ENCODE measurements around the gene SLC27A3. TPM values are rescaled to one million over a fixed set of nuclear protein-coding genes. Genes with fewer than 3 reads are reported as not detected.
"Not testable (repeated sequence)": the region's sequence is repeated elsewhere in the genome, so short reads cannot be mapped to it uniquely, and the experiment has no call there.

SLC27A3 gene
- total RNA-seq, 2 experiments from 2014 or later, result 11.2 to 12.1 TPM

- POLR2A ChIA-PET, result no interaction called here
Observed at GRCh38 chr1:153776845-153777370, 1.7 kb downstream of the SLC27A3 start.

DNA sequence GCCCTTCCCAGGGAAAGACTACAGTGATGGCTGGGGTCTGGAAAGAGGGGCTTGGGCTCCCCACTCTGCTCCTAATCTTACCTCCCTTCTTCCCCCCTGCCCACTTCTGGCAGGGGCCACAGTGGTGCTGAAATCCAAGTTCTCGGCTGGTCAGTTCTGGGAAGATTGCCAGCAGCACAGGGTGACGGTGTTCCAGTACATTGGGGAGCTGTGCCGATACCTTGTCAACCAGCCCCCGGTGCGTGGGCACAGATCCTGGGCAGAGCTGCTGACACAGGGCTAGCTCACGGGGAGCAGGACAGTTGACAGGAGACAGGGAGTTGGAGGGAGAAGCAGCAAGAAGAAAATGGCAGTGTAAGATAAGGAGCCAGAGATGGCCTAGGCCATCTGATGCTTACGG lies 2.4 kb downstream of the SLC27A3 start:
- ChIA-PET POLR2A (no interaction called here), CTCF (no interaction called here)

More at GRCh38 chr1:153776845-153777370, 1.7 kb downstream of the SLC27A3 start:
- CTCF ChIA-PET, result no interaction called here

DNA sequence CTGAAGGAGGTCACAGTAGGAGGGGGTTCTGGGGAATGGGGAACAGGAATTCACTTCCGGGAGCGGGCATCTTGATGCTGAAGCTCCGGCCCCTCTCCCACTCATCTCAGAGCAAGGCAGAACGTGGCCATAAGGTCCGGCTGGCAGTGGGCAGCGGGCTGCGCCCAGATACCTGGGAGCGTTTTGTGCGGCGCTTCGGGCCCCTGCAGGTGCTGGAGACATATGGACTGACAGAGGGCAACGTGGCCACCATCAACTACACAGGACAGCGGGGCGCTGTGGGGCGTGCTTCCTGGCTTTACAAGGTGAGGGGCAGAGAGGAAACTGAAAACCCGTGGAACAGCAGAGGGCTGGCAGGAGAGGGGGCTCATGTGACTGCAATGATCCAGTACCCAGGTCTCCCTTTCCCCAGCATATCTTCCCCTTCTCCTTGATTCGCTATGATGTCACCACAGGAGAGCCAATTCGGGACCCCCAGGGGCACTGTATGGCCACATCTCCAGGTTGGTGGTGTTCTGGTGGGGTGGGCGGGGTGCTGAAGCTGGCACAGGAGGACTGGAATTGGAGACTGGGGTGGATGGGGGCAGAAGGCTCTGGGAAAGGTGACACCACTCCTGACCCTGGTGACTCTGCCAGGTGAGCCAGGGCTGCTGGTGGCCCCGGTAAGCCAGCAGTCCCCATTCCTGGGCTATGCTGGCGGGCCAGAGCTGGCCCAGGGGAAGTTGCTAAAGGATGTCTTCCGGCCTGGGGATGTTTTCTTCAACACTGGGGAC lies 3.0 kb downstream of the SLC27A3 start:
- POLR2A ChIA-PET, result no interaction called here
- CTCF ChIA-PET, result no interaction called here

DNA sequence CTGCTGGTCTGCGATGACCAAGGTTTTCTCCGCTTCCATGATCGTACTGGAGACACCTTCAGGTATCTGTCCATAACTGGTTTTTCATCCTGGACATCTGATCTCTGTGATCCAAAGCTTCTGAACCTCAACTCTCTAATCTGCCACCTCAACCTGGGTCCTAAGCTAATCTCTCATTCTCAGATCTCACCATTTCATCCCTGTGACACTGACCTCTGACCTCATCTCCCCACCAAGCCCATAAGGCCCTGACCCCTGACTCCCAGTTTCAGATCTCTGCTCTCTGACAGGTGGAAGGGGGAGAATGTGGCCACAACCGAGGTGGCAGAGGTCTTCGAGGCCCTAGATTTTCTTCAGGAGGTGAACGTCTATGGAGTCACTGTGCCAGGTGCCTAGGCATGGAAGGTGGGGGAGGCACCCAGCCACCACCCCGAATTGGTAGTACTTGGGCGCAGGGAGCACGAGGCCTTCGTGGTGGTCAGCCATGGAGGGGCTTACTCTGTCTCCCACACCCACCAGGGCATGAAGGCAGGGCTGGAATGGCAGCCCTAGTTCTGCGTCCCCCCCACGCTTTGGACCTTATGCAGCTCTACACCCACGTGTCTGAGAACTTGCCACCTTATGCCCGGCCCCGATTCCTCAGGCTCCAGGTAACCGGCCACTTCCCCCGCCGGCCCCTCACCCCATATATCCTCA lies 3.8 kb downstream of the SLC27A3 start:
- CTCF ChIA-PET, result no interaction called here
- POLR2A ChIA-PET, result interaction anchor here (0.6 kb wide), 1 partner anchor 135 kb away, joined by 5 read pairs; no protein-coding TSS in a partner anchor

GRCh38 chr1:153779781-153780541 lies 4.8 kb downstream of the SLC27A3 start:
- POLR2A ChIA-PET, result no interaction called here
- CTCF ChIA-PET, result no interaction called here

DNA sequence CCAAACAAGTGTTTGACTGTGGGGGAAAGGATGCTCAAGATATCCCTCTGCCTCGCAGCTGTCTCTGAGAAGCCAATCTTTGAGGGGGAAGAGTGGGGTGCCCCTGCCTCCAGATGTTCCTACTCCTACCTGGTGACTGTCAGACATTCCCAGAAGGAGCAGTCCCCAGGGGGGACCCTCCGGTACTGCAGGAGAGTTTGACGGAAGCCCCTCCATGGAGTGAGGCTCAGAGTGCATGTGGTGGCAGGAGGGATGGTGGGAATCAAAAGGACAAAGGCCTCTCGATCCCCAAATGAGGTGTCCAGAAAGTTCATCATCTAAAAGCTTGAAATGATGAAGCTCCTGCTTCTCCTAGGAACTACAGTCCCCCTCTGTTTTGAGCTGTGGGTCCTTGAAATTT lies 5.3 kb downstream of the SLC27A3 start:
- ChIA-PET CTCF (no interaction called here), POLR2A (interaction anchor here (0.9 kb wide), 1 partner anchor 121 kb away, joined by 3 read pairs; no protein-coding TSS in a partner anchor)

DNA sequence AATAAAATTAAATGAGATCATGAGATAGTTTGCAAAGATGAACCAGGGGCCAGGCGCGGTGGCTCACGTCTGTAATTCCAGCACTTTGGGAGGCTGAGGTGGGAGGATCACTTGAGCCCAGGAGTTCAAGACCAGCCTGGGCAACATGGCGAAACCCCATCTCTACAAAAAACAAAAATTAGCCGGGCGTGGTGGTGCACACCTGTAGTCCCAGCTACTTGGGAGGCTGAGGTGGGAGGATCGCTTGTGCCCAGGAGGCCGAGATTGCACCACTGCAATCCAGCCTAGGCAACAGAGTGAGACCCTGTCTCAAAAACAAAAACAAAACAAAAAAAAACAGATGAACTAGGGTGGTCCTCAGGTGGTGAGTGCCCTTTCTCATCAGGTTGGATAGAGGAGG lies 7.4 kb downstream of the SLC27A3 start:
- POLR2A ChIA-PET, result not testable (repeated sequence)
- CTCF ChIA-PET, result interaction anchor here (1.9 kb wide), 1 partner anchor 10 kb away, joined by 4 read pairs; no protein-coding TSS in a partner anchor

DNA sequence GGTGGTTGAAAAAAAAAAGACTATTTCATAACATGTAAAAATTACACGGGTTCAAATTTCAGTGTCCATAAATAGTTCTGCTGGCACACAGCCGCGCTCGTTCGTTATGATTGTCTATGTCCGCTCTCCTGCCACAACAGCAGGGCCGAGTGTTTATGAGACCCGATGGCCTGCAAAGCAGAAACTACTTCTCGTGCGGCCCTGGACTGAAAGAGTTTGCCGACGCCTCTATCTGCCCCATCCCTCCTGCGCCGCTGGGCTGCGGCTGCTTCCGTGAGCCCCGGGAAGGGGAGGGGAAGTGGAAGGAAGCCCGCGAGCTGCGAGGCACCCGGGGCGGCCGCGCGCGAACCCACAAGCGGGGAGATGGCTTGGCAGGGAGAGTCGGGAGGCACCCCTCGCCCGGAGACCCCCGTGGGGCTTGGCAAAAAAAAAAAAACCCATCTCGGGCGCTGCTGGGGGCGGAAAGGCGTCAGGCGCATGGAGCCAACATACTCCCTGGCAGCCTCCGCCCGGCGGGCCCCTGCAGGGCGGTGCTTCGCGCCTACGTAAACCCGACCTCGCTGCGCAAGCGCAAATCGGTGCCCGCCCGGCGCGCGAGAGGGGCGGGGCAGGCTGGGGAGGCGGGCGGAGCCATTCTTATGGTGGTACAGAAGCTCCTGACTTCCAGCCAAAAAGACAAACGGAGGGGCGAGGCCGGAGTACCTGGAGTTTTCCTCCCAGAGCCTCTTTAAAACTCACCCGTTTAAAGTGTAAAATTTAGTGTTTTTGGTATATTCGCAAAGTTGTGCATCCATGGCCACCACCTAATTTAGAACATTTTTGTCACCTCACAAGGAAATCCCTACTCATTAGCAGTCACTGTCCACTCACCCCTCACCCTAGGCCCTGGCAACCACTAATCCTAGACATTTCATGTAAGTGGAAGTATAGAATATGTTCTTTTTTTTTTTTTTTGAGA lies 8.3 kb downstream of the SLC27A3 start:
- CTCF ChIA-PET, result interaction anchor here (0.9 kb wide), 1 partner anchor 205 kb away, joined by 3 read pairs; no protein-coding TSS in a partner anchor
- POLR2A ChIA-PET, result interaction anchor here (0.6 to 0.7 kb wide), 3 partner anchors 11 to 203 kb away, joined by 3 to 7 read pairs (median 3); partner anchors contain the start of gene CREB3L4

- POLR2A ChIA-PET, result no interaction called here
- CTCF ChIA-PET, result no interaction called here
Observed at GRCh38 chr1:153786038-153786790, 11.0 kb downstream of the SLC27A3 start.

- CTCF ChIA-PET, result interaction anchor here (1.0 to 1.4 kb wide), 2 partner anchors 9 to 14 kb away, joined by 3 to 5 read pairs; partner anchors contain the start of gene SLC27A3
- POLR2A ChIA-PET, result interaction anchor here (1.0 kb wide), 1 partner anchor 157 kb away, joined by 5 read pairs; the partner anchor contains the start of gene DENND4B
Observed at GRCh38 chr1:153789478-153790034, 14.3 kb downstream of the SLC27A3 start.

DNA sequence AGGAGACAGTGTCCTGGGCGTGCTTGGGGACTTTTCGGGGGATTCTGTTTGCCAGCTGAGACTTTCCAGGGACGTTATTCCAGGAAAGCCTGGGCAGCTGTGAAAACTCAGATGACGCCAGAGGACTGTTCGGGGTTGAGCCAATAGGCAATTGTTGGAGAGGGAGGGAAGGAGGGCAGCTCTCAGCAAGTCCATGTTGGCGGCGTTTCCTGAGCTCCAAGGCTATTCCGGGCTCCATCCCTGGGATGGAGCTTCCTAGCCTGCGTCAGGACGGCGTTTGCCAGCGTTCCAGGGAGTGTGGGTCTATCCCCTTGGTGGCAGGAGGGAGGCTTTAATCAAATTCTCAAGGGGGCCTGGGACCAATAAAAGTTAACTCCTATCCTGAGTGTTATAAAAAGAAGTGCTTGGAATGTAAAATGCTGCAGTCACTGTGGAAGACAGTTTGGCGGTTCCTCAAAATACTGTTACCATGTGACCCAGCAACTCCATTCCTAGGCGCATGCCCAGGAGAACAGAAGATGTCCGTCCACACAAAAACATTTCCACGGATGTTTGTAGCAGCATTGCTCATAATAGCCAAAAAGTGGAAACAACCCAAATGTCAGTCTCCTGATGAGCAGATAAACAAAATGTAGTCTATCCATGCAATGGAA lies 15.2 kb downstream of the SLC27A3 start:
- CTCF ChIA-PET, result interaction anchor here (1.4 kb wide), 1 partner anchor 8 kb away, joined by 5 read pairs; no protein-coding TSS in a partner anchor
- POLR2A ChIA-PET, result interaction anchor here (1.0 to 1.3 kb wide), 2 partner anchors 156 to 196 kb away, joined by 4 to 5 read pairs; partner anchors contain the start of genes DENND4B and RAB13

GRCh38 chr1:153790966-153791647 lies 15.9 kb downstream of the SLC27A3 start:
- CTCF ChIA-PET, result interaction anchor here (0.7 to 1.6 kb wide), 3 partner anchors 155 to 199 kb away, joined by 3 to 4 read pairs (median 3); partner anchors contain the start of genes DENND4B and JTB
- POLR2A ChIA-PET, result interaction anchor here (1.3 kb wide), 1 partner anchor 196 kb away, joined by 4 read pairs; the partner anchor contains the start of gene RAB13

DNA sequence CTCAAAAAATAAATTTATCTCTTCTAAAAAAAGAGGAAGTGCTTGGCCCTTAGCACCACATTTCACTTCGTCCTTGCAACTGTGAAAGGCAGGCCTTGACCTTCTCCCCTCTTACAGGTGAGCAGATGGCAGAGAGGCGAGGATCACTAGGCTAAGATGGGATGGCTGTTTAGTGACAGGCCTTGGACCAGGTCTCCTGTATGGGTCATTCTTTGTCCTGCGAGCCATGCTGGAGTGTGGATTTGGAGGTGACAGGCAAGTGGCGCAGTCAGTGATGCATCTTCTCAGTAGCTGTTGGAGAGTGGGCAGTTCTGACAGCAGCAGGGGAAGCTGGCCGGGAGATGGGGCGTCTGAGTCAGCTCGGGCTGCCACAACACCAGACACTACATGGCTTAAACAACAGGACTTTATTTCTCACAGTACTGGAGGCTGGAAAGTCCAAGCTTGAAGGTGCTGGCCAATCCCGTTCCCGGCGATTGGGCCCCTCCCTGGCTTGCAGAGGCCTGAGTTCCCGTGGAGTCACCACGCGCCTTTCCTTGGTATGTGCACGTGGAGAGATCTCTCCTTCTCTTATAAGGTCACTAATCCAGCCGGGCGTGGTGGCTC lies 16.5 kb downstream of the SLC27A3 start:
- ChIA-PET POLR2A (interaction anchor here (1.3 kb wide), 1 partner anchor 195 kb away, joined by 4 read pairs; the partner anchor contains the start of gene RAB13), CTCF (interaction anchor here (0.7 to 1.6 kb wide), 4 partner anchors 45 to 198 kb away, joined by 3 to 7 read pairs (median 4); partner anchors contain the start of genes DENND4B and JTB)

- POLR2A ChIA-PET, result interaction anchor here (0.9 kb wide), 1 partner anchor 131 kb away, joined by 5 read pairs; no protein-coding TSS in a partner anchor
- CTCF ChIA-PET, result interaction anchor here (0.7 to 1.6 kb wide), 4 partner anchors 53 to 193 kb away, joined by 3 to 4 read pairs (median 3); partner anchors contain the start of genes DENND4B and JTB
Observed at GRCh38 chr1:153792631-153793041, 17.4 kb downstream of the SLC27A3 start.

Measured in activated CD8-positive, alpha-beta memory T cell treated with anti-CD3 and anti-CD28 coated beads for 36 hours (primary cell).